CD4-positive, alpha-beta T cell treated with Interleukin-2 at 100 ng/mL for 4 hours (primary cell): ENCODE measurements around the gene CWC25.
"Not testable (repeated sequence)": the region's sequence is repeated elsewhere in the genome, so short reads cannot be mapped to it uniquely, and the experiment has no call there.

Experiments
- DNase-seq: peaks from one replicate; pipeline ENCODE4 v3.0.0-alpha.2; 2020; ENCODE audit warnings: low spot score

The CWC25 gene

GRCh38 chr17:38824899-38825761 lies at the start of gene CWC25:
Gene CWC25, minus strand, starts transcription at chr17:38825321. Its CDS starts 138 bp downstream, at chr17:38825183.
- DNase-seq: peak; percentile 98

GRCh38 chr17:38873640-38874380 lies 48.7 kb upstream of the CWC25 start:
- DNase-seq: no peak

- no peak for DNase-seq
Measured at GRCh38 chr17:38872671-38873385, 47.7 kb upstream of the CWC25 start.

- no peak for DNase-seq
Measured at GRCh38 chr17:38872027-38872511, 46.9 kb upstream of the CWC25 start.

- peak; percentile 74 for DNase-seq
Measured at GRCh38 chr17:38871247-38872015, 46.3 kb upstream of the CWC25 start.

- peak; percentile 66 for DNase-seq
Measured at GRCh38 chr17:38870259-38871165, 45.4 kb upstream of the CWC25 start.

- peak; percentile 88 for DNase-seq
Measured at GRCh38 chr17:38869526-38870258, 44.6 kb upstream of the CWC25 start, which contains the start of gene LASP1. Gene LASP1, plus strand, starts transcription at chr17:38870058. Its CDS starts 132 bp downstream, at chr17:38870190.

GRCh38 chr17:38868817-38869525 lies 43.9 kb upstream of the CWC25 start:
- peak; percentile 86 for DNase-seq

- no peak for DNase-seq
Measured at GRCh38 chr17:38867968-38868816, 43.1 kb upstream of the CWC25 start.

GRCh38 chr17:38867179-38867967 lies 42.3 kb upstream of the CWC25 start:
- DNase-seq: peak; percentile 71

GRCh38 chr17:38864636-38865398 lies 39.7 kb upstream of the CWC25 start:
- DNase-seq: no peak

GRCh38 chr17:38861399-38861843 lies 36.3 kb upstream of the CWC25 start:
- no peak for DNase-seq

- DNase-seq: no peak
Measured at GRCh38 chr17:38857271-38857670, 32.1 kb upstream of the CWC25 start.

- not testable (repeated sequence) for DNase-seq
Measured at GRCh38 chr17:38855101-38855714, 30.1 kb upstream of the CWC25 start.

GRCh38 chr17:38853292-38854219 lies 28.4 kb upstream of the CWC25 start, which contains the start of gene RPL23:
Gene RPL23, minus strand, starts transcription at chr17:38853721. Its CDS starts 11 bp downstream, at chr17:38853710.
- peak; percentile 94 for DNase-seq
